Pancreas (tissue), 10 donors: ENCODE measurements around the gene PLET1. TPM values are rescaled to one million over a fixed set of nuclear protein-coding genes. Genes with fewer than 3 reads are reported as not detected.
A peak's percentile ranks its signal among the peaks of the same experiment; 100 is the strongest.

Experiments used
- ATAC-seq, 4 donors: fragments of 200-7000 bp; cut with Tn5 transposase; one replicate each; pipeline versions ENCODE4 v1.8.0 to v1.9.1; 2020; ENCODE audit warnings: mild to moderate bottlenecking in 4 of 4, moderate library complexity in 4 of 4
- DNase-seq, 6 donors: peaks; one replicate each; pipeline ENCODE4 v3.0.0-alpha.2; 2020
- FAIRE-seq: peaks from 2 replicates; lab custom pipeline; 2012; peaks lifted over from hg19 to GRCh38; lab: Jason Lieb, UNC
- H3K27ac ChIP-seq, 4 donors: fragments of 200-600 bp; sonication (generic); 1 replicate in 3 of 4; 2 replicates in 1 of 4; pipeline versions ENCODE4 v1.5.0 to v1.8.0; 2020
- H3K27me3 ChIP-seq, 4 donors: fragments of 200-600 bp; one replicate each; pipeline ENCODE4 v1.8.0; 2021
- H3K36me3 ChIP-seq, 3 donors: fragments of 200-600 bp; sonication (generic) in 1 of 3; one replicate each; pipeline versions ENCODE4 v1.5.0 to v1.8.0; 2020 to 2021
- H3K4me1 ChIP-seq, 3 donors: fragments of 200-600 bp; one replicate each; pipeline ENCODE4 v1.8.0; 2021
- H3K4me3 ChIP-seq, 4 donors: fragments of 200-600 bp; sonication (generic) in 2 of 4; one replicate each; pipeline versions ENCODE4 v1.5.0 to v1.8.0; 2020 to 2021
- H3K9me3 ChIP-seq, 4 donors: fragments of 200-600 bp; one replicate each; pipeline ENCODE4 v1.8.0; 2021
- CTCF ChIP-seq, 4 donors: fragments of 200-600 bp; sonication (generic) in 3 of 4; IDR thresholded peaks; one replicate each; pipeline versions ENCODE4 v1.5.0 to v1.8.0; 2021; ENCODE audit warnings: antibody characterized with exemption in 4 of 4
- WGBS, 2 donors: extraction: QIAGEN DNeasy Blood & Tissue Kit; methylation state at CpG; one replicate each; pipeline ENCODE4 v1.1.7; 2013; 5-methylcytosine and 5-hydroxymethylcytosine counted together
- intact Hi-C, 3 donors: fragments of 100-400 bp; cut with DNase I; formaldehyde crosslinking; loops; one replicate each; pipeline versions ENCODE4 v1.11.1 to v1.14.2; 2022
- polyA plus RNA-seq, 2 donors: library from polyadenylated mRNA; stranded (reverse); fragments of 200-250 nt; gene quantifications; one replicate each; pipeline ENCODE4 v1.2.3, GENCODE V29; 2013
- total RNA-seq, 6 donors: library from RNA; stranded (reverse); fragmentation: NEBNext Ultra II Directional in 4 of 6; extraction: Animal tissue kit (Norgen Biotek cat#: 25700) in 4 of 6; gene quantifications; one replicate each; pipeline versions ENCODE4 v1.2.1 to v1.2.4, GENCODE V29; 2021 to 2023
- donor health status: healthy with polysubstance abuse.
- donor health status: DM: no; HTN: no; CAD: no; lungs with moderate emphysema.
- donor health status: DM: no; HTN: no; CAD: no.
- donor health status: control.
- donor health status: control.
- donor health status: Bipolar disorder and iron deficiency.
- donor health status: DM: yes; HTN: yes; CAD: no.
- donor health status: DM: no; HTN: no; CAD: no.
- donor health status: DM: no; HTN: no; CAD: no.
- donor health status: DM: yes; HTN: yes; CAD: no.

PLET1 gene
- total and polyA plus RNA-seq, 8 donors: not detected

GRCh38 chr11:112280268-112281126 lies 19.8 kb upstream of the PLET1 start:
- DNase-seq: peak; percentile 36 to 66 (median 57)
- H3K9me3 ChIP-seq: no peaks in the 10 kb centered on the region
- ATAC-seq: peak; percentile 95 to 98 (median 98)
- H3K4me3 ChIP-seq: peak overlapping the region in 3 of 4 donors; percentile 27 to 52 (median 33)
- 2 to 3% methylated on average over 18 of the region's 18 CpGs for WGBS, 2 donors
- intact Hi-C loops: loop anchor here in 2 of 3 donors (2.0 to 10.0 kb wide), 2 partner anchors 62 to 186 kb away; no protein-coding TSS in a partner anchor
- no peak overlapping the region for H3K27ac ChIP-seq
- TF ChIP-seq CTCF (IDR thresholded peaks at IDR 0.05): peak; percentile 52 to 67 (median 58)
- no peaks in the 10 kb centered on the region for H3K27me3 ChIP-seq
- no peaks in the 10 kb centered on the region for H3K36me3 ChIP-seq
- H3K4me1 ChIP-seq: no peaks in the 10 kb centered on the region
- FAIRE-seq: peak; percentile 26

GRCh38 chr11:112279901-112280267 lies 19.2 kb upstream of the PLET1 start:
- 2 to 3% methylated on average over 15 of the region's 15 CpGs for WGBS, 2 donors
- intact Hi-C loops: loop anchor here in 2 of 3 donors (2.0 to 10.0 kb wide), 2 partner anchors 61 to 185 kb away; no protein-coding TSS in a partner anchor
- no peak overlapping the region for H3K27ac ChIP-seq

GRCh38 chr11:112278803-112279202 lies 18.1 kb upstream of the PLET1 start:
- no peaks in the 10 kb centered on the region for H3K36me3 ChIP-seq
- H3K27me3 ChIP-seq: no peaks in the 10 kb centered on the region
- DNase-seq: no peak
- H3K9me3 ChIP-seq: no peaks in the 10 kb centered on the region
- 73 to 80% methylated on average over 3 of the region's 3 CpGs for WGBS, 2 donors
- intact Hi-C loops: no loop called here
- no peak for TF ChIP-seq CTCF (IDR thresholded peaks at IDR 0.05)
- no peaks in the 10 kb centered on the region for H3K4me1 ChIP-seq
- no peak for FAIRE-seq
- no peak overlapping the region for H3K27ac ChIP-seq
- no peak overlapping the region for H3K4me3 ChIP-seq
- no peak for ATAC-seq

More at GRCh38 chr11:112279901-112280267, 19.2 kb upstream of the PLET1 start:
- FAIRE-seq (no peak), ATAC-seq (peak; percentile 81 to 94 (median 90)), DNase-seq (peak; percentile 39 to 90 (median 66))
- peak overlapping the region in 3 of 4 donors; percentile 27 to 52 (median 33) for H3K4me3 ChIP-seq
- H3K9me3 ChIP-seq: no peaks in the 10 kb centered on the region
- H3K36me3 ChIP-seq: no peaks in the 10 kb centered on the region
- no peaks in the 10 kb centered on the region for H3K27me3 ChIP-seq
- peak; percentile 57 to 81 (median 64) for TF ChIP-seq CTCF (IDR thresholded peaks at IDR 0.05)
- H3K4me1 ChIP-seq: no peaks in the 10 kb centered on the region

GRCh38 chr11:112277941-112278340 lies 17.3 kb upstream of the PLET1 start:
- no peaks in the 10 kb centered on the region for H3K27me3 ChIP-seq
- intact Hi-C loops: no loop called here
- DNase-seq (no peak), FAIRE-seq (no peak), ATAC-seq (no peak)
- no peaks in the 10 kb centered on the region for H3K36me3 ChIP-seq
- TF ChIP-seq CTCF (IDR thresholded peaks at IDR 0.05): no peak
- H3K27ac ChIP-seq: no peak overlapping the region
- no peaks in the 10 kb centered on the region for H3K9me3 ChIP-seq
- no peaks in the 10 kb centered on the region for H3K4me1 ChIP-seq
- H3K4me3 ChIP-seq: no peak overlapping the region

GRCh38 chr11:112277029-112277428 lies 16.4 kb upstream of the PLET1 start:
- intact Hi-C loops: no loop called here
- no peak for TF ChIP-seq CTCF (IDR thresholded peaks at IDR 0.05)
- ATAC-seq: no peak
- WGBS, 2 donors: 52 to 77% methylated on average over 1 of the region's 1 CpG
- H3K4me3 ChIP-seq: no peak overlapping the region
- no peak for DNase-seq
- no peaks in the 10 kb centered on the region for H3K27me3 ChIP-seq
- no peak for FAIRE-seq
- H3K4me1 ChIP-seq: no peaks in the 10 kb centered on the region
- no peaks in the 10 kb centered on the region for H3K36me3 ChIP-seq
- no peak overlapping the region for H3K27ac ChIP-seq
- H3K9me3 ChIP-seq: no peaks in the 10 kb centered on the region
